NCI-H2107 treated with DMSO at 0.1 percent for 48 hours (cell line): Measurements from ENCODE around the gene SLC2A9.

Source experiments
- DNase-seq: peaks from one replicate; lab custom pipeline; 2025; ENCODE audit not compliant: unreplicated experiment; lab: John Stamatoyannopoulos, UW

Gene SLC2A9

GRCh38 chr4:10020871-10021652 is at the start of gene SLC2A9:
Gene SLC2A9 (minus strand): TSS chr4:10021497. CDS start chr4:10021429, 68 bp downstream.
- no peak for DNase-seq

- DNase-seq: no peak
These were observed 47.9 kb upstream of the SLC2A9 start for GRCh38 chr4:10069075-10069642.

DNA sequence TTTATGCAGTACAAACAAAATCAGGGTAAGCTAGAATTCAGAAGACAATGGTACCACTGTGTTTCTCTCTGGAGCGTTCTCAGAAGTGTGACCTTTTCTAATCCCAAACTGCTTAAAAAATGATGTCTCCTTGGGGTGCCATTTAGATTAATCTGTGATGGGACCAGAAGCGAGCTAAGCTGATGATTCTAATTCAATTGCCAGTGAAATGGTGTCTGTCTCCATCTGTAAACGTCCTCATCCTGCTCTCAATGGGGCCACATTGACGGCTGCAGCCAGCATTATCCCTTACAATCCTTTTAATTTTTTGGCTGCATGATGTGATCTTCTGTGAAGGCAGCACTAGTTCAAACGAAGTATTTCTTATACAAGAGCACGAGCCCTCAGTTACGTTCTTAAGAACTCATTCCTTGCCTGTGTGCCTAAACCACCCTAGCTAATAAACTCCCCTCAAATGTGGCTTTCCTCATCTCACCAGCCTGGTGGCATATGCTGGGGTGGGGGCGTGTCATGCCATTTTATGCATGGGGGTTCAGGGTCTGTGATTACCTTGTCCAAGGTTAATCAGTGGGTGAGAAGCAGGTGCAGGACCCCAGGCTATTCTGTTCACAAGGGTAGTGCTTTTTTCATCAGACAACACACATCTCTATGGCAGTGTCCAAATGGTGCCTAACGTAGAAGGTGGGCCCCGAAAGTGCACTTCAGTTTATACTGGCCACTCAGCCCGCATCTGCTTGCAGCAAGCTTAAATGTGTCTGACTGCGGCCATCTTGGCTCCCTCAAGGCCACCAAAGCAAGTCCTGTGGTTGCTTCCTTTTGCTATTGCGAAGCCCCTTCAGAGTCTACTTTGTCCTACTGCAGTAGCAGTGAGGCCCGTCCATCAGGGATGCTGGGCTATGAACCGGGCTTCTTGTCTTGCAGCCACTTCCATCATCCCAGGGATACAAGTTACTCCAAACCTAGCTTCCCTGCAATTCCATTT is 45.7 kb upstream of the SLC2A9 start:
- no peak for DNase-seq

DNA sequence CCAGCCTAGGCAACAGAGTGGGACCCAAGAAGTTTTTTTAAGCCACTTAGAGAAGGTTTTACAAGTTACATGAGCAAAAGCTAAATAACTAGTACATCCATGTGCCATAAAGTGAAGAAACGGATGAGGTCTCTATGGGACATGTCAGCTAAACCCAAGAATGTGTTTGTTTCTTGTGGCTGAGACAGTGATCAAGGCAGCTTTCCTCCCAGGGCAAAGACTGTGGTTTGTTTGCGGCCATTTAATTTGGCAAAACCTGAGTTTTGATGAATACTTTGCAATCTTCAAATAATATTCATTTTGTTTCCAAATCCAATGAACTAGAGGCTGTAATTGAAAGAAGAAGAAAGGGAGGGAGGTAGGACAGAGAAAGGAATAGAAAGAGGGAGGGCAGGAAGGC is 44.9 kb upstream of the SLC2A9 start:
- DNase-seq: no peak

DNA sequence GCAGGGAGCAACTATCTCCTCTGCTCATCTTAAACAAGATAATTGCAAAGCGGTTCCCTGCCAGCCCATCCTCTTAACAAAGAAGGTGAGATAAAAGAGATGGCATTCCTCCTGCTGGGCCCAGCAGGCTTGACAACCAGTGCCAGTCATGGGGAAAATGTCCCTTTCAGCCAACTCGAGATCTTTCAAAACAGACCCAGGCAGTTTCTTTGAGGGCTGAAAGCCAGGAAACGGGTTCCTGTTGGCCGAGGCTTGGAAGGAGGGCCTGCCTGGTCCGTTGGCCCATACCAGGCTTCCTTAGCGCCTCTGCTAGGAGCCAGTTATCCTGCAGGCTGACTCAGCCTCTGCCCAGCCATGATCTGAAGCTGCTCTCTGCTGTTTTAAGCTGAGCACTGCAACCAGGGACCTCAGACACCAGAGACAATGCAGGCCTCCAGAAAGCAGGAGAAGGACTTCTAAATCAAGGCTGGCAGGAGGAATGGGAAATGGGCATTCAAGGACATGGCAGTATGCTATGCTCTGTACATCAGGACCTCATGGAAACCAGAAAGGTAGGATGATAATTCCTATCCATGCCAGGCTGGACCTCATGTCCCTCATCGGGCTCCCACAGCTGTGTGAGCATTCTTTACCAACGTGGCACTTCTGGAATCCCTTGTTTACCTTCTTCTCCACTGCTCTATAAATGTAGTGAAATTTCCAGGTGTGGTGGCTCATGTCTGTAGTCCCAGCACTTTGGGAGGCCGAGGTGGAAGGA is 42.4 kb upstream of the SLC2A9 start:
- no peak for DNase-seq

DNA sequence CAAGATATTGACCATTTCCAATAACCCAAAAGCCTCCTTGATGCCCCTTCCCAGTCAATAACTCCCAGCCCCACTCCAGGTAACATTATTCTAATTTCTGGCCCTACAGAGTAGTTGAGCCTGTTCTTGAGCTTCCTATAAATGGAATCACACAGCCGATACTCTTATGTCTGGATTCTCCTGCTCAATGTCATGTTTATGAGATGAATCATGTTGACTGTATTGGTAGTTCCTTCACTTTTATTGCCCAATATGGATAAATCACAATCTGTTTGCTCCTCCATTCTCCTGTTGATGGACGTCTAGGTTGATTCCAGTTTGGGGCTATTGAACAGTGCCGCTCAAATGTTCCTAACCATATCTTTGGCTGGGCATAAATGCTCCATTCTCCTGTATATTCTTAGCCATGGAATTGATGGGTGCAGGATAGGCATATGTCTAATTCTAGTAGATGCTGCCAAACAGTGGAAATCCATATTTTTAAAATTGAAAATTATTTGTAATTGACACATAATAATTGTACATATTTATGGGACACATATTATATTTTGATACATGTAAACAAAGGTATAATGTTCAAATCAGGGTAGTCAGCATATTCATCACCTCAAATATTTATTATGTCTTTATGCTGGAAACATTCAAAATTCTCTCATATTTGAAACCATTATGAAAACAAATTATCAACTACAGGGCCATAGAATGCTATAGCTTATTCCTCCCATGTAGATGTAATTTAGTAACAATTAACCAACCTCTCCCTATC is 40.5 kb upstream of the SLC2A9 start:
- DNase-seq: no peak

DNA sequence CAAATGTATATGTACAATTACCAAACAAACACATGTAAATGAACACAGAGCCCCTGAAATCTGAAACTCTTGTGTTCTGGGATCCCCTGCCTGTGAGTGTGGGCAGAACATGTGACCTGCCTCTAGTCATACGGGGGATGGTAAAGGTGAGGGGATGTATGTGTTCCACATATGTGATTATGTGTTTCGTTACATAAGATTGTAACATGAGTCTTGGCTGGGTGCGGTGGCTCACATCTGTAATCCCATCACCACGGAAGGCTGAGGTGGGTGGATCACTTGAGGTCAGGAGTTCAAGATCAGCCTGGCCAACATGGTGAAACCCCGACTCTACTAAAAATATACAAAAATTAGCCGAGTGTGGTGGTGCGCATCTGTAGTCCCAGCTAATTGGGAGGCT is 37.1 kb upstream of the SLC2A9 start:
- no peak for DNase-seq

GRCh38 chr4:10057023-10057395 is 35.7 kb upstream of the SLC2A9 start:
- DNase-seq: no peak

DNA sequence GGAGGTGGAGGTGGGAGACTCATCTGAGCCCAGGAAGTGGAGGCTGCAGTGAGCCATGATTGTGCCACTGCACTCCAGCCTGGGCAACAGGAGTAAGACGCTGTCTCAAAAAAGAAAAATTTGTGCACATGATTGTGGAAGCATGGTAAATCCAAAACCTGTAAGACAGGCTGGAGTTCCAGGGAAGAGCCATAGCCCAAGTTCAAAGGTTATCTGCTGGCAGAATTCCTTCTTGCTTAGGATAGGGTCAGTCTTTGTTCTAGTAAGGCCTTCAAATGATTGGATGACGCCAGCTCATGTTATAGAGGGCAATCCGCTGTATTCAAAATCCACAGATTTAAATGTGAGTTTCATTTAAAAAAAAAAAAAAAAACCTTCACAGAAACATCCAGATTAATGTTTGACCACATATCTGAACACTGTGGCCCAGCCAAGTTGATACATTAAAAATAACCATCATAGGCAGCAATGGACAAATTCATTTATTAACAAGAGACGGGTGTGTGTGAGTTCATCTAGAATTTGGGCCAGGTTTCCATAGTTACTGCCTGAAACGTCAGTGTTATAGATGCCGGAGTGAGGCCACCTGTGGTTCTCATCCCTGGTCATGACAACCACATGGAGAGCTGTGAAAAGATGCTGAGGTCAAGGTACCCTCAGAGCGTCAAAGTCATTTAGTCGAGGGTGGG is 35.2 kb upstream of the SLC2A9 start:
- DNase-seq: no peak

DNA sequence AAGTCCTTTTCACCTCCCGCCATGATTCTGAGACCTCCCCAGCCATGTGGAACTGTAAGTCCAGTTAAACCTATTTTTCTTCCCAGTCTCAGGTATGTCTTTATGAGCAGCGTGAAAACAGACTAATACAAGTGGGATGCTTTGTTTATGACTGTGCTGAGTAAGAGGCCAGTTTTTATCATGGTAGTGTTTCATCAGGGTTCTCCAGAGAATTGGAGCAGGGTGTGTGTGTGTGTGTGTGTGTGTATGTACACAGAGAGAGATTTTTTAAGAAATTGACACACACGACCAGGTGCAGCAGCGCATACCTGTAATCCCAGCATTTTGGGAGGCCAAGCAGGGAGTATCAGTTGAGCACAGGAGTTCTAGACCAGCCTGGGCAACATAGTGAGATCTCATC is 34.6 kb upstream of the SLC2A9 start:
- no peak for DNase-seq

DNA sequence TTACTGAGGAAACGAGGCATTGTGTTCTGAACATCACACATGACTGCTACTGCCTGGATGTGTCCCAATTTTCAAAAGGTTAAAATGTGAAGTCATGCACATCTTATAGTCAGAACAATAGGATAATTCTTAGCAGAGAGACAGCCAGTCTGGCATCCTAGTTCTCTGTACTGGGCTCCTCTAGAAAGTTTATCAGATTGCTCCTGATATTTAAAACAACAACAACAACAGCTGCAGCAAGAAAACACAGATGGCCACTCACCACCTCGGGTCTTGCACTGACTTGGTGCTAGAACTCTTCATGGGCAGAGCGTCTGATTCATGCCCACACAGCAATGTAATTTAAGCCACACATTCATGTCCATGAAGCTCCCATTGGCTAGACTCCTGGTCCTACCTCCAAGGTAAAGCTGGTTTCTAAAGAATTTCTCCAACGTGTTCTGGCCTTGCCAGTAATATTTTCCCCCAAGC is 33.3 kb upstream of the SLC2A9 start:
- DNase-seq: no peak

DNA sequence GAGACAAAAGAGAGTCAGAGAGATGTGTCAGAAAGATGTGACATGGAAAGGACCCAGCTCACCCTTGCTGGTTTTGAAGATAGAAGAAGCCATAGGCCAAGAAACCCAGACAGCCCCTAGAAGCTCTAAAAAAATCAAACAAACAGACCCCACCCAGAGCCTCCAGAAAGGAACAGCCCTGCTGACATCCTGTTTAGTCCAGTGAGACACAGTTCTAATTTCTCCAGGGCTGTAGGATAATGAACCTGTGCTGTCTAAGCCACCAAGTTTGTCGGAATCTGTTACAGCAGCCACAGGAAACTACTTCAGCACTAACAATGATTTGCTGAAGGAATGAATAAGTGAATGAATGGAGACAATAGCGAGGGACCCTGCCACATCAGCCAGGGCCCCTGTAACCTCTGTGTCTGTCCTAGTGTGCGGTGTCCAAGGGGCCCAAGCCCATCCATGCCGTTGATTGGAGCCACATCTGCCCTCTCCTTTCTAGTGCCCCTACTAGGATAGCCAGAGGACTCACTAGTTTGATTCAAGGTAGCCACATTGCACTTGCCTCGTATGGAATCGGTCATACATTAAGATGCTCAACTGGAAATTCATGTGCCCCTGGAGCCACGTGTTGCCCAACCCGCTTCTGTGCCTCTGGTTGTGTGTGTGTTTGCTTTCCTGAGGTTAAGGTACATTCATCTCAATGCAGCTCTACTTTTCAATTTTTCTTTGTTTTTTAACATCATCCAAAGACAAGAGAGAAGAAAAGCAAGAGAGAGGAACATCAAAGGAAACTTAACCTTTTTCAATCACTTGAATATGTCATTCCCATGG is 32.5 kb upstream of the SLC2A9 start:
- no peak for DNase-seq

DNA sequence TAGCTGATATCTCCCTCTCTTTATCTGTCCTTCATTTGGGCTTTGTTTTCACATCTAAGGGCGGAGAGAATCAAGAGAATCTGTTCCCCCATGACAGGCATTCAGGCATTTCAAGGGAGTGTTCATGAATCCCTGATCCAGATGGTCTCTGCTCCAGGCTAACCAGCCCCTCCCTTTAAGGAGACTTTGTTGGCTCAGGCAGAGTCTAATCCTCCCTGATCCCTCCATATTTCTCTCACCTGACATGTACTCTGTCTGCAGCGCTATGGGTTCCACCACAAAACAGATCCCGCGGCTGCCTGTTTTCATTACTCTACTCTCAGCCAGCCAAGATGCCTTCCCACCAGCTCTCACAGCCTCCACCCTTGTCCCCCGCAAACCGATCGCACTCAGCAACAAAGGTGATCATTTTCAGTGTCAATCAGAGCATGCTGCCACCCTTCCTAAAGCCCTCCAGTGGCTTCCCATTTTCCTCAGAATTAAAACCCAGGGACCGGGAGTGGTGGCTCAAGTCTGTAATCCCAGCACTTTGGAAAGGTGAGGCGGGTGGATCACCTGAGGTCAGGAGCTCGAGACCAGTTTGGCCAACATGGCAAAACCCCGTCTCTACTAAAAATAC is 30.3 kb upstream of the SLC2A9 start:
- no peak for DNase-seq

- DNase-seq: no peak
These were observed 29.4 kb upstream of the SLC2A9 start for GRCh38 chr4:10050721-10051120.

DNA sequence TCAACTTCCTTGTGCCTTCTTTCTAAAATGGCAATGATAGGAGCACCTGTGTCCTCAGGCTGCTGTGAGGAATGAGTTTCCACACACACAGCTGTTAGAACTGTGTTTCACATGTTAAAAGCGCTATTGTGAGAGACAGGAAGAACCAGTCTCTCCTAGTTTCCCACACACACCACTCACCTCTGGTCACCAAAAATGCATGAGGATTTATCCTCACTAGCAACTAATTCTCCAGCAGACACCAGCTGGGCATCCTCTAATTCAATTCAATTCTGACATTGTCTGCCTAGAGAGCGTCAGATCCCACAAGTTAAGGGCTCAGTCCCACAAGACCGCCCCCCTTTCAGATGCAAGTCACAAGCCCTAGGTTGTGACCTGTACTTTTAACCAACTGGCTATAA is 29.0 kb upstream of the SLC2A9 start:
- DNase-seq: no peak

DNA sequence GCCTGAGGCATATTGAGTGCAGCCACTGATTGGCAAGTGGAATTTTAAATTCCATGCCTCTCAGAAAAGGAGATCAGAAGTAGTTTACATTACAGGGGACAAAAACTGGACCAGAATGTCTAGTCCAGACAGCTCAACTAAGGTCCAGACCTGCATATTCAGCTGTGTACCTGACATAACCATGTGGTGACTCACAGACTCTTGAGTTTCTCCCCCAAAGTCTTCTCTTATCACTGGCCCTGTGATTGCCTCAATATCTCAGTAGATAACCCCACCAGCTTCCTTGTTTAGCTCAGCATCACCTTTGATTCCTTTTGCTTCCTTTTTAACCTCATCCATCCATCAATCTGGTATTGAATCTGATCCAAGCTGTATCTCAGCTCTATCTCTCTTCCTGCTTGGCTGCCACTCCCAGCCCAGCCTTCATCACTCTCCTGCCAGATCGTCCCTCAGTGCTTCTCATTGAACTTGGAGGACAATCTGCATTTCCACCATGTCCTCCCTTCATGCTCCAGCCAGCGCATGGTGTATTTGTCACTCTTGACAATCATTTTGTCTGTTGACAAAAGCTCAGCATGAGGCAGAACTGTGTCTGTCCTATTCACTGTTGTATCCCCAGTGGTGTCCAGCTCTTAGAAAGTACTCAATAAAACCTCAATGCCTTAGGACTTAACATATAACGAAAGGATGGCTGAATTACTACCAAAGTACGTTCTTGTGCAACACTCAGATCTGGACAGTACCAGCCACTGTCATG is 27.8 kb upstream of the SLC2A9 start:
- no peak for DNase-seq

- DNase-seq: no peak
These were observed 26.7 kb upstream of the SLC2A9 start for GRCh38 chr4:10047967-10048366.

DNA sequence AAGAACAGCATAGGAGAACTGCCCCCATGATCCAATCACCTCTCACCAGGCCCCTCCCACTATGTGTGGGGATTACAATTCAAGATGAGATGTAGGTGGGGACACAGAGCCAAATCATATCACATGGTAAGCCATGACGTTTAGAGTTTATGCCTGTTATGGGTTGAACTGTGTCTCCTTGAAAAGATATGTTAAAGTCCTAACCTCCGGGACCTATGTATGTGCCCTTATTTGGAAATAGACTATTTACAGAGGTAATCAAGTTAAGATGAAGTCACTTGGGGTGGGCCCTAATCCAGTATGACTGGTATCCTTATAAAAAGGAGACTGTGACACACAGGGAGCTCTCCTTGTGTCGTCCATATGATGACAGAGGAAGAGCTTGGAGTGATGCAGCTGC is 25.2 kb upstream of the SLC2A9 start:
- DNase-seq: no peak
